Activated CD4-positive, alpha-beta memory T cell treated with anti-CD3 and anti-CD28 coated beads for 36 hours (primary cell): ENCODE results near the gene GIGYF2. TPM values are rescaled to one million over a fixed set of nuclear protein-coding genes. Genes with fewer than 3 reads are reported as not detected.
A peak's percentile ranks its signal among the peaks of the same experiment; 100 is the strongest.

Source experiments
- CTCF ChIA-PET: fragments of 350-600 bp; sonication (Branson Sonifier 250); formaldehyde crosslinking; loops from one replicate; lab custom pipeline; 2021; ENCODE audit warnings: antibody characterized with exemption, inconsistent platforms; lab: Charles Lee
- POLR2A ChIA-PET: fragments of 350-600 bp; sonication (Branson Sonifier 250); formaldehyde crosslinking; loops from one replicate; lab custom pipeline; 2021; ENCODE audit warnings: antibody characterized with exemption; lab: Charles Lee
- DNase-seq: peaks from one replicate; pipeline ENCODE4 v3.0.0-alpha.2; 2020
- H3K27ac Mint-ChIP-seq: one replicate; pipeline ENCODE4 v1.8.0; 2021; ENCODE audit warnings: mixed read lengths
- H3K27me3 Mint-ChIP-seq: one replicate; pipeline ENCODE4 v1.8.0; 2021; ENCODE audit warnings: mixed read lengths
- H3K36me3 Mint-ChIP-seq: one replicate; pipeline ENCODE4 v1.8.0; 2021; ENCODE audit warnings: mixed read lengths
- H3K4me1 Mint-ChIP-seq: one replicate; pipeline ENCODE4 v1.8.0; 2021; ENCODE audit warnings: low read depth, mixed read lengths
- H3K4me3 Mint-ChIP-seq: one replicate; pipeline ENCODE4 v1.8.0; 2021; ENCODE audit warnings: mild to moderate bottlenecking, mixed read lengths
- H3K9me3 Mint-ChIP-seq: one replicate; pipeline ENCODE4 v1.8.0; 2021; ENCODE audit warnings: mixed read lengths
- intact Hi-C: fragments of 100-400 bp; cut with micrococcal nuclease; formaldehyde crosslinking; loops from one replicate; pipeline ENCODE4 v1.15.1; 2023
- total RNA-seq, 2 experiments: library from RNA; stranded (reverse); gene quantifications; one replicate each; pipeline ENCODE4 v1.2.3, GENCODE V29; 2021

GIGYF2 gene
- total RNA-seq, 2 experiments from 2014 or later: 50.0 to 51.4 TPM

- Mint-ChIP-seq H3K27ac (no peak overlapping the region), H3K27me3 (peaks cover 17% of the 10 kb centered on the region), H3K36me3 (no peaks in the 10 kb centered on the region), H3K4me1 (peaks cover 5% of the 10 kb centered on the region), H3K4me3 (no peak overlapping the region), H3K9me3 (no peaks in the 10 kb centered on the region)
- CTCF ChIA-PET: no interaction called here
- POLR2A ChIA-PET: no interaction called here
- intact Hi-C loops: no loop called here
- no peak for DNase-seq
Measured at GRCh38 chr2:232878855-232879617, 181.9 kb downstream of the GIGYF2 start.

- CTCF ChIA-PET: no interaction called here
- H3K27me3 Mint-ChIP-seq: peaks cover 11% of the 10 kb centered on the region
- no peaks in the 10 kb centered on the region for H3K9me3 Mint-ChIP-seq
- H3K36me3 Mint-ChIP-seq: no peaks in the 10 kb centered on the region
- intact Hi-C loops: no loop called here
- POLR2A ChIA-PET: no interaction called here
- H3K4me3 Mint-ChIP-seq: no peak overlapping the region
- no peak for DNase-seq
- peaks cover 5% of the 10 kb centered on the region for H3K4me1 Mint-ChIP-seq
- no peak overlapping the region for H3K27ac Mint-ChIP-seq
Measured at GRCh38 chr2:232879618-232880494, 182.7 kb downstream of the GIGYF2 start.

- POLR2A ChIA-PET: interaction anchor here (0.6 kb wide), 1 partner anchor 65 kb away, joined by 4 read pairs; no protein-coding TSS in a partner anchor
- Mint-ChIP-seq H3K27me3 (peaks cover 2% of the 10 kb centered on the region), H3K27ac (no peak overlapping the region)
Measured at GRCh38 chr2:232880764-232881351, 183.7 kb downstream of the GIGYF2 start.

GRCh38 chr2:232882085-232882484, 185.0 kb downstream of the GIGYF2 start:
- Mint-ChIP-seq H3K27ac (no peak overlapping the region), H3K4me1 (no peaks in the 10 kb centered on the region), H3K27me3 (peaks cover 2% of the 10 kb centered on the region), H3K4me3 (no peak overlapping the region), H3K36me3 (no peaks in the 10 kb centered on the region), H3K9me3 (no peaks in the 10 kb centered on the region)
- ChIA-PET CTCF (no interaction called here), POLR2A (no interaction called here)
- intact Hi-C loops: no loop called here
- DNase-seq: no peak

More at GRCh38 chr2:232880764-232881351, 183.7 kb downstream of the GIGYF2 start:
- no peaks in the 10 kb centered on the region for H3K36me3 Mint-ChIP-seq
- H3K4me1 Mint-ChIP-seq: no peaks in the 10 kb centered on the region
- no peak for DNase-seq
- H3K9me3 Mint-ChIP-seq: no peaks in the 10 kb centered on the region
- intact Hi-C loops: no loop called here
- no peak overlapping the region for H3K4me3 Mint-ChIP-seq
- CTCF ChIA-PET: no interaction called here

- ChIA-PET POLR2A (interaction anchor here (0.9 kb wide), 1 partner anchor 20 kb away, joined by 3 read pairs; no protein-coding TSS in a partner anchor), CTCF (no interaction called here)
- peaks cover under 1% of the 10 kb centered on the region for H3K27me3 Mint-ChIP-seq
- no peak overlapping the region for H3K4me3 Mint-ChIP-seq
- no peak overlapping the region for H3K27ac Mint-ChIP-seq
- no peaks in the 10 kb centered on the region for H3K4me1 Mint-ChIP-seq
- no peaks in the 10 kb centered on the region for H3K36me3 Mint-ChIP-seq
- intact Hi-C loops: no loop called here
- no peak for DNase-seq
- no peaks in the 10 kb centered on the region for H3K9me3 Mint-ChIP-seq
Measured at GRCh38 chr2:232882505-232883115, 185.5 kb downstream of the GIGYF2 start.

- POLR2A ChIA-PET: interaction anchor here (0.9 kb wide), 1 partner anchor 20 kb away, joined by 3 read pairs; no protein-coding TSS in a partner anchor
- no peak overlapping the region for H3K4me3 Mint-ChIP-seq
- intact Hi-C loops: no loop called here
- H3K27me3 Mint-ChIP-seq: no peaks in the 10 kb centered on the region
- no peaks in the 10 kb centered on the region for H3K9me3 Mint-ChIP-seq
- no peak overlapping the region for H3K27ac Mint-ChIP-seq
- H3K36me3 Mint-ChIP-seq: no peaks in the 10 kb centered on the region
- no peaks in the 10 kb centered on the region for H3K4me1 Mint-ChIP-seq
- CTCF ChIA-PET: no interaction called here
- no peak for DNase-seq
Measured at GRCh38 chr2:232883116-232883721, 186.1 kb downstream of the GIGYF2 start.

- H3K27ac Mint-ChIP-seq: no peak overlapping the region
- H3K9me3 Mint-ChIP-seq: no peaks in the 10 kb centered on the region
- ChIA-PET POLR2A (no interaction called here), CTCF (interaction anchor here (1.0 kb wide), 1 partner anchor 38 kb away, joined by 3 read pairs; no protein-coding TSS in a partner anchor)
- H3K4me1 Mint-ChIP-seq: no peaks in the 10 kb centered on the region
- no peak for DNase-seq
- H3K27me3 Mint-ChIP-seq: no peaks in the 10 kb centered on the region
- intact Hi-C loops: no loop called here
- no peak overlapping the region for H3K4me3 Mint-ChIP-seq
- H3K36me3 Mint-ChIP-seq: no peaks in the 10 kb centered on the region
Measured at GRCh38 chr2:232884001-232884421, 186.9 kb downstream of the GIGYF2 start.

GRCh38 chr2:232884549-232885263, 187.6 kb downstream of the GIGYF2 start:
- ChIA-PET CTCF (interaction anchor here (1.0 kb wide), 1 partner anchor 38 kb away, joined by 3 read pairs; no protein-coding TSS in a partner anchor), POLR2A (no interaction called here)
- DNase-seq: peak; percentile 0
- no peak overlapping the region for H3K27ac Mint-ChIP-seq
- intact Hi-C loops: no loop called here
- H3K4me1 Mint-ChIP-seq: no peaks in the 10 kb centered on the region
- no peaks in the 10 kb centered on the region for H3K9me3 Mint-ChIP-seq
- no peaks in the 10 kb centered on the region for H3K36me3 Mint-ChIP-seq
- no peak overlapping the region for H3K4me3 Mint-ChIP-seq
- no peaks in the 10 kb centered on the region for H3K27me3 Mint-ChIP-seq

GRCh38 chr2:232885264-232885961, 188.3 kb downstream of the GIGYF2 start:
- Mint-ChIP-seq H3K4me1 (no peaks in the 10 kb centered on the region), H3K27me3 (peaks cover 2% of the 10 kb centered on the region), H3K27ac (no peak overlapping the region), H3K9me3 (no peaks in the 10 kb centered on the region), H3K4me3 (no peak overlapping the region), H3K36me3 (no peaks in the 10 kb centered on the region)
- intact Hi-C loops: no loop called here
- ChIA-PET POLR2A (no interaction called here), CTCF (no interaction called here)
- DNase-seq: no peak

GRCh38 chr2:232886176-232886575, 189.0 kb downstream of the GIGYF2 start:
- DNase-seq: no peak
- Mint-ChIP-seq H3K4me3 (no peak overlapping the region), H3K27me3 (peaks cover 8% of the 10 kb centered on the region), H3K4me1 (peaks cover 5% of the 10 kb centered on the region), H3K9me3 (no peaks in the 10 kb centered on the region), H3K36me3 (no peaks in the 10 kb centered on the region), H3K27ac (no peak overlapping the region)
- CTCF ChIA-PET: no interaction called here
- POLR2A ChIA-PET: no interaction called here
- intact Hi-C loops: no loop called here
